Measurements from ENCODE around the gene GNG11.

GNG11 gene

GRCh38 chr7:93921607-93922566 lies at the start of gene GNG11:
GNG11 (plus strand) TSS chr7:93921735; CDS start chr7:93922138, 403 bp downstream.
- TF ChIP-seq CTCF (IDR thresholded peaks at IDR 0.05; ENCODE audit: low read depth, low read length, missing control alignments), result no peak

GRCh38 chr7:93873998-93874574 lies 47.4 kb upstream of the GNG11 start:
- TF ChIP-seq CTCF (IDR thresholded peaks at IDR 0.05; ENCODE audit: low read depth, low read length, missing control alignments), result no peak
- no peak for DNase-seq (ENCODE audit: low read depth)
- H3K4me3 ChIP-seq (ENCODE audit: low read depth, low read length), result no peak overlapping the region

More at GRCh38 chr7:93921607-93922566, at the start of gene GNG11:
- no peak for DNase-seq (ENCODE audit: low read depth)
- H3K4me3 ChIP-seq (ENCODE audit: low read depth, low read length), result peak within 1 kb of the TSS; percentile 53

DNA sequence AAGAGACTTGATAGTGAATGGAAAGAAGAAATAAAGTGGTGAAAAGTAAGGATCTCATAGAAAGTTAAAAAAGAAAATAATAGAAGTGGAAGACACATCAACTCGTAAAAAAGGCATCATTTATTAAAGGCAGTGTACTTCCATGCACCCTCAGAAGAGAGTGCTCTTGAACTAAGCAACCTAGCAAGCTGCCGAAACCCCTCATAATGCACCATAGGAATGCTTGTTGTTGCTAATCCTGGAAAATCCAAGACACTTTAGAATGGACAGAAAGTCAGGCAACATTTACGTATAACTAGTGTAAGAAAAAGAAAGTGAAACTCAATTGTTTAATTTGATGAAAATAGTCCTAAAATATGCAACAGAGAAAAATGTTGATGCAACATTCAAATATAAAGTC lies 43.8 kb upstream of the GNG11 start:
- TF ChIP-seq CTCF (IDR thresholded peaks at IDR 0.05; ENCODE audit: low read depth, low read length, missing control alignments), result no peak
- no peak overlapping the region for H3K4me3 ChIP-seq (ENCODE audit: low read depth, low read length)
- DNase-seq (ENCODE audit: low read depth), result no peak

DNA sequence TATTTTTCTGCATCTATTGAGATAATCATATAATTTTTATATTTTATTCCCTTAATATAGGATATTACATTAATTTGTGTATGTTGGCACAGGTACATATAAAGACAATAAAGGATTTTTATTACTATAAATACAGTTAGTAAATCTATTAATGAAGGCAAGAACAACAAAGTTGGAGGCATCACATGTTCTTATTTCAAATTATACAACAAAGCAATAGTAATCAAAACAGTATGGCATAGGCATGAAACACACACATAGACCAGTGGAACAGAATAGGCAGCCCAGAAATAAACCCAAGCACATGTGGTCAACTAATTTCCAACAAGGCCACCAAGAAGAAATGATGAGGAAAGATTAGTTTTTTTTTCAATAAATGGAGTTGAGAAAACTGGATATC lies 42.2 kb upstream of the GNG11 start:
- TF ChIP-seq CTCF (IDR thresholded peaks at IDR 0.05; ENCODE audit: low read depth, low read length, missing control alignments), result no peak
- no peak overlapping the region for H3K4me3 ChIP-seq (ENCODE audit: low read depth, low read length)
- no peak for DNase-seq (ENCODE audit: low read depth)

- no peak overlapping the region for H3K4me3 ChIP-seq (ENCODE audit: low read depth, low read length)
- DNase-seq (ENCODE audit: low read depth), result no peak
- no peak for TF ChIP-seq CTCF (IDR thresholded peaks at IDR 0.05; ENCODE audit: low read depth, low read length, missing control alignments)
Observed at GRCh38 chr7:93882468-93882867, 39.1 kb upstream of the GNG11 start.

DNA sequence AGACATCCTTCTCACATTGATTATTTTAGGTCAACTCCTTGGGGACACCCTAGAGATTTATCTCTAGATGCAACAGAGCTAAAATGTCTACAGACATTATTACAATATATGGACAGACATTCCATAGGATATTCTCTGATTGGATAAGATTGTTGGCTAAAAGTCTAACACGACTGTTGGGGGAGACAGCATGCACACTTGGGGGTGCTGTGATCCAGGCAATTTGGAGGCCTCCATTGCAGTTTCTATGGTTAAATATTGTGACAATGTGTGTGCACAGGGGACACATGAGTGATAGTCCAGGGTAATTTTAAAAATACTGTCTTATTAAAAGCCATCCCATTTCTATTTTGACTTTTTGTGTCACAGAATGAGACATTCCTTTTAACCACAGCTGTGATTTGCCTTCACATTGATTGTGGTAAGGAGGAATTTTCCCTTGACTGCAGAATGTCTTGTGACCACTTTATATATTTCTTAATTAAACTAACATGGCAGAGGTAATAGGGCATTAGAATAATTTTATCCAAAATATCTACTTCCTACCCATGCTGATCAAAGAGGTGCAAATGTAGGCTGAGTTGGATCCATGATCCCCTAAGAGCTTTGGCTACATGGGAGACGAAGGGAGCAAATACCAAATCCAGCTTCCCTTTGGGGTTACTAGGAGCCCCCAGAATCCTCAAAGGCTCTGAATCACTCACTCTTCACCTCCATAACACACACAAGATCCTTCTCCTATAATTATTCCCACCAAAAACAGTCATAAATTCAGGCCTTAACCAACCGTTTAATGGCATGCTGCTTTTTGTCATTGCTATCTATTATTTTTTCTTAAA lies 38.2 kb upstream of the GNG11 start:
- no peak overlapping the region for H3K4me3 ChIP-seq (ENCODE audit: low read depth, low read length)
- DNase-seq (ENCODE audit: low read depth), result no peak
- no peak for TF ChIP-seq CTCF (IDR thresholded peaks at IDR 0.05; ENCODE audit: low read depth, low read length, missing control alignments)

Measured in GM12864 (cell line).